H9 (cell line): ENCODE results near the gene PGAM1. TPM values are rescaled to one million over a fixed set of nuclear protein-coding genes. Genes with fewer than 3 reads are reported as not detected.
"Not testable (repeated sequence)": the region's sequence is repeated elsewhere in the genome, so short reads cannot be mapped to it uniquely, and the experiment has no call there.

Experiments
- DNase-seq: peaks from one replicate; pipeline ENCODE4 v3.0.0-alpha.2; 2017
- H2AFZ ChIP-seq: one replicate; pipeline ENCODE4 v1.6.1; 2013; ENCODE audit warnings: mild to moderate bottlenecking, low read length, control low read depth, moderate library complexity
- H2AK5ac ChIP-seq: 2 replicates; pipeline ENCODE4 v1.6.1; 2013; ENCODE audit warnings: low read length, control low read depth, mixed read lengths; ENCODE audit not compliant: insufficient read length
- H2BK120ac ChIP-seq: one replicate; pipeline ENCODE4 v1.6.1; 2013; ENCODE audit warnings: low read depth, mild to moderate bottlenecking, low read length, control low read depth, inconsistent platforms; ENCODE audit not compliant: poor library complexity, severe bottlenecking
- H2BK12ac ChIP-seq: 2 replicates; pipeline ENCODE4 v1.6.1; 2013; ENCODE audit warnings: low read length, control low read depth, mixed read lengths, low read depth; ENCODE audit not compliant: insufficient read length
- H2BK15ac ChIP-seq: 2 replicates; pipeline ENCODE4 v1.6.1; 2013; ENCODE audit warnings: low read depth, low read length, control low read depth
- H2BK20ac ChIP-seq: one replicate; pipeline ENCODE4 v1.6.1; 2013; ENCODE audit warnings: low read depth, mild to moderate bottlenecking, low read length, control low read depth, inconsistent platforms; ENCODE audit not compliant: poor library complexity, severe bottlenecking
- H2BK5ac ChIP-seq: 2 replicates; pipeline ENCODE4 v1.6.1; 2013; ENCODE audit warnings: low read length, control low read depth, mixed read lengths; ENCODE audit not compliant: insufficient read length
- H3K14ac ChIP-seq: 2 replicates; pipeline ENCODE4 v1.6.1; 2013; ENCODE audit warnings: low read length, control low read depth; ENCODE audit not compliant: insufficient read depth
- H3K18ac ChIP-seq: 2 replicates; pipeline ENCODE4 v1.6.1; 2013; ENCODE audit warnings: low read depth, mild to moderate bottlenecking, mixed read lengths, low read length, control low read depth; ENCODE audit not compliant: insufficient read length
- H3K23ac ChIP-seq: 2 replicates; pipeline ENCODE4 v1.6.1; 2013; ENCODE audit warnings: low read length, control low read depth, mixed read lengths, low read depth; ENCODE audit not compliant: insufficient read length
- H3K23me2 ChIP-seq: 2 replicates; pipeline ENCODE4 v1.6.1; 2013; ENCODE audit warnings: low read depth, mild to moderate bottlenecking, mixed read lengths, low read length, control low read depth; ENCODE audit not compliant: insufficient read length, poor library complexity, severe bottlenecking
- H3K27ac ChIP-seq: 2 replicates; pipeline ENCODE4 v1.5.1; 2013; ENCODE audit warnings: low read length, control low read depth, mixed read lengths, low read depth; ENCODE audit not compliant: insufficient read length
- H3K27me3 ChIP-seq: 2 replicates; pipeline ENCODE4 v1.6.1; 2013; ENCODE audit warnings: low read length, control low read depth, inconsistent platforms; ENCODE audit not compliant: insufficient read depth
- H3K4ac ChIP-seq: 2 replicates; pipeline ENCODE4 v1.6.1; 2013; ENCODE audit warnings: low read depth, mild to moderate bottlenecking, control low read depth, inconsistent platforms, low read length, moderate library complexity
- H3K4me1 ChIP-seq: 2 replicates; pipeline ENCODE4 v1.6.1; 2013; ENCODE audit warnings: low read length, control low read depth, inconsistent platforms; ENCODE audit not compliant: insufficient read depth
- H3K4me2 ChIP-seq: 2 replicates; pipeline ENCODE4 v1.6.1; 2013; ENCODE audit warnings: low read length, control low read depth, mixed read lengths; ENCODE audit not compliant: insufficient read length, insufficient read depth
- H3K56ac ChIP-seq: 2 replicates; pipeline ENCODE4 v1.6.1; 2013; ENCODE audit warnings: low read depth, mild to moderate bottlenecking, mixed read lengths, low read length, control low read depth; ENCODE audit not compliant: insufficient read length
- H3K79me1 ChIP-seq: 2 replicates; pipeline ENCODE4 v1.6.1; 2013; ENCODE audit warnings: low read depth, mild to moderate bottlenecking, moderate library complexity, low read length, control low read depth, inconsistent platforms; ENCODE audit not compliant: insufficient read depth, poor library complexity, severe bottlenecking
- H3K79me2 ChIP-seq: 2 replicates; pipeline ENCODE4 v1.6.1; 2013; ENCODE audit warnings: low read length, control low read depth, inconsistent platforms; ENCODE audit not compliant: insufficient read depth
- H3K9ac ChIP-seq: 2 replicates; pipeline ENCODE4 v1.6.1; 2013; ENCODE audit warnings: low read length, control low read depth, mixed read lengths; ENCODE audit not compliant: insufficient read length; ENCODE audit errors: extremely low read depth
- H3K9me3 ChIP-seq: one replicate; pipeline ENCODE4 v1.6.1; 2013; ENCODE audit warnings: low read depth, low read length, inconsistent platforms; ENCODE audit not compliant: control insufficient read depth
- H3T11ph ChIP-seq: one replicate; pipeline ENCODE4 v1.6.1; 2013; ENCODE audit warnings: mild to moderate bottlenecking, low read length, control low read depth, inconsistent platforms
- H4K20me1 ChIP-seq: one replicate; pipeline ENCODE4 v1.6.1; 2013; ENCODE audit not compliant: control insufficient read depth, insufficient read length, insufficient read depth
- H4K5ac ChIP-seq: 2 replicates; pipeline ENCODE4 v1.6.1; 2013; ENCODE audit warnings: low read depth, mild to moderate bottlenecking, mixed read lengths, low read length, control low read depth; ENCODE audit not compliant: insufficient read length
- H4K8ac ChIP-seq: replicated peaks from 2 replicates; pipeline ENCODE4 v1.6.1; 2013; ENCODE audit warnings: low read length, control low read depth, mixed read lengths, low read depth; ENCODE audit not compliant: insufficient read length
- H4K91ac ChIP-seq: 2 replicates; pipeline ENCODE4 v1.6.1; 2013; ENCODE audit warnings: low read depth, mild to moderate bottlenecking, moderate library complexity, mixed read lengths, low read length, control low read depth; ENCODE audit not compliant: insufficient read length
- H3K27ac Mint-ChIP-seq, 3 experiments: 2 replicates in 2 of 3; 3 replicates in 1 of 3; pipeline ENCODE4 v1.8.0; 2020 to 2021; ENCODE audit warnings: mixed read lengths in 3 of 3, mild to moderate bottlenecking in 1 of 3, moderate library complexity in 1 of 3
- H3K27me3 Mint-ChIP-seq: 2 replicates; pipeline ENCODE4 v1.8.0; 2021; ENCODE audit warnings: low read depth, mild to moderate bottlenecking, moderate library complexity, mixed read lengths
- H3K36me3 Mint-ChIP-seq, 3 experiments: 2 replicates in 2 of 3; 3 replicates in 1 of 3; pipeline ENCODE4 v1.8.0; 2020 to 2021; ENCODE audit warnings: low read depth in 3 of 3, mixed read lengths in 3 of 3; ENCODE audit not compliant: insufficient read depth in 1 of 3
- H3K4me1 Mint-ChIP-seq, 2 experiments: 2 replicates each; pipeline ENCODE4 v1.8.0; 2020; ENCODE audit warnings: mixed read lengths in 2 of 2
- H3K4me3 Mint-ChIP-seq, 2 experiments: 2 replicates in 1 of 2; 3 replicates in 1 of 2; pipeline ENCODE4 v1.8.0; 2020 to 2021; ENCODE audit warnings: mild to moderate bottlenecking in 2 of 2, mixed read lengths in 2 of 2, moderate library complexity in 1 of 2
- H3K9me3 Mint-ChIP-seq, 2 experiments: 2 replicates in 1 of 2; 3 replicates in 1 of 2; pipeline ENCODE4 v1.8.0; 2020; ENCODE audit warnings: mild to moderate bottlenecking in 2 of 2, mixed read lengths in 2 of 2, moderate library complexity in 1 of 2
- WGBS: extraction: QIAGEN DNeasy Blood & Tissue Kit; methylation state at CpG from one replicate; pipeline ENCODE4 v1.1.7; 2013; ENCODE audit warnings: missing lambda C conversion rate, low lambda C conversion rate, mixed read lengths; ENCODE audit not compliant: insufficient read length; ENCODE audit errors: extremely low coverage; 5-methylcytosine and 5-hydroxymethylcytosine counted together
- total RNA-seq: library from RNA; stranded (reverse); gene quantifications from 2 replicates; pipeline ENCODE4 v1.2.1, GENCODE V29; 2021
- TF ChIP-seq, protein P1 (sequence below): fragments of 200-600 bp; sonication (generic); conservative IDR thresholded peaks from 3 replicates; pipeline ENCODE4 v1.8.0; 2021; ENCODE audit warnings: antibody characterized with exemption, mild to moderate bottlenecking

PGAM1 gene
- total RNA-seq, 1 experiment from 2014 or later, result 932 TPM

DNA sequence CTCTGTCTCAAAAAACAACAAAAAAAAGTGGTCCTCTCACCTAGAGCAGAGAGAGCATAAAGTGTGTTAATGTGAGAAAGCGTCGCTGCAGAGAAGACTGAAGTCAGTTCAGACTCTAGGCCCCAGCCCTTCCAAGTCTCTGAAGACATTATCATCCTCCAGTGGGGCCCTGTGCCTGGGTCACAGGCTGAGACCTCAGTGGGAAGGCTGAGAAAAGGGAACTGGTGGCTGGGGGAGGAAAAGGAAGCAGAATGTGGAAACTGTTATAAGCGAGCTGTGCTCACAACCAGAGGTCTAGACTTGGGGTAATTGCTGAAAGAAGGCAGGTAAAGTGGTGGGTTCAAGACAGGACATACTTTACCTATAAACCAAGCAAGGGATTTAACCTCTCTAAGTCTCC, 19.9 kb upstream of the PGAM1 start:
- Histone ChIP-seq H2BK120ac (no peak overlapping the region), H2BK15ac (no peak overlapping the region), H3K79me1 (no peaks in the 10 kb centered on the region), H3K56ac (no peak overlapping the region), H3K9me3 (no peaks in the 10 kb centered on the region), H4K20me1 (no peaks in the 10 kb centered on the region), H3K4ac (no peak overlapping the region), H2AFZ (no peak overlapping the region), H3K27ac (no peak overlapping the region), H3K23me2 (peaks cover 3% of the 10 kb centered on the region), H3K4me1 (no peaks in the 10 kb centered on the region), H4K91ac (no peak overlapping the region), H2BK5ac (no peak overlapping the region), H3K27me3 (no peaks in the 10 kb centered on the region), H2AK5ac (no peak overlapping the region), H3K18ac (no peak overlapping the region), H3K23ac (no peak overlapping the region), H2BK12ac (no peak overlapping the region), H3K79me2 (no peaks in the 10 kb centered on the region), H3K4me2 (no peak overlapping the region), H4K5ac (no peak overlapping the region), H3T11ph (no peak overlapping the region), H2BK20ac (no peak overlapping the region), H3K14ac (no peak overlapping the region), H4K8ac (no peak overlapping the region), H3K9ac (no peak overlapping the region)
- no peaks in the 10 kb centered on the region for H3K36me3 Mint-ChIP-seq
- no peak overlapping the region for H3K4me3 Mint-ChIP-seq
- peak overlapping the region in 1 of 3 experiments; percentile 35; a peak in 2 of 7 replicates for H3K27ac Mint-ChIP-seq
- TF ChIP-seq, protein P1, sequence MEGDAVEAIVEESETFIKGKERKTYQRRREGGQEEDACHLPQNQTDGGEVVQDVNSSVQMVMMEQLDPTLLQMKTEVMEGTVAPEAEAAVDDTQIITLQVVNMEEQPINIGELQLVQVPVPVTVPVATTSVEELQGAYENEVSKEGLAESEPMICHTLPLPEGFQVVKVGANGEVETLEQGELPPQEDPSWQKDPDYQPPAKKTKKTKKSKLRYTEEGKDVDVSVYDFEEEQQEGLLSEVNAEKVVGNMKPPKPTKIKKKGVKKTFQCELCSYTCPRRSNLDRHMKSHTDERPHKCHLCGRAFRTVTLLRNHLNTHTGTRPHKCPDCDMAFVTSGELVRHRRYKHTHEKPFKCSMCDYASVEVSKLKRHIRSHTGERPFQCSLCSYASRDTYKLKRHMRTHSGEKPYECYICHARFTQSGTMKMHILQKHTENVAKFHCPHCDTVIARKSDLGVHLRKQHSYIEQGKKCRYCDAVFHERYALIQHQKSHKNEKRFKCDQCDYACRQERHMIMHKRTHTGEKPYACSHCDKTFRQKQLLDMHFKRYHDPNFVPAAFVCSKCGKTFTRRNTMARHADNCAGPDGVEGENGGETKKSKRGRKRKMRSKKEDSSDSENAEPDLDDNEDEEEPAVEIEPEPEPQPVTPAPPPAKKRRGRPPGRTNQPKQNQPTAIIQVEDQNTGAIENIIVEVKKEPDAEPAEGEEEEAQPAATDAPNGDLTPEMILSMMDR, result no peak
- H3K27me3 Mint-ChIP-seq, result no peaks in the 10 kb centered on the region
- H3K9me3 Mint-ChIP-seq, result no peaks in the 10 kb centered on the region
- DNase-seq, result no peak
- no CpG with 5 or more reads among the region's 3 CpGs for WGBS
- H3K4me1 Mint-ChIP-seq, result peaks cover 2 to 5% of the 10 kb centered on the region in 2 experiments; a peak in 3 of 4 replicates

GRCh38 chr10:97406483-97406882, 19.5 kb upstream of the PGAM1 start:
- H3K9me3 Mint-ChIP-seq, H4K8ac ChIP-seq, H3K4me1 Mint-ChIP-seq, DNase-seq, H3K79me2 ChIP-seq, H3K56ac ChIP-seq, H3K9ac ChIP-seq, H4K20me1 ChIP-seq, H3K9me3 ChIP-seq, H3K23me2 ChIP-seq, H2BK120ac ChIP-seq, H3K27me3 Mint-ChIP-seq, H2AK5ac ChIP-seq, H2BK12ac ChIP-seq, H3K27ac ChIP-seq, H3K18ac ChIP-seq, H4K5ac ChIP-seq, H3K36me3 Mint-ChIP-seq, H2BK20ac ChIP-seq, H3K4me2 ChIP-seq, H3K27ac Mint-ChIP-seq, H2BK15ac ChIP-seq, H3K4me3 Mint-ChIP-seq, H4K91ac ChIP-seq, H3K14ac ChIP-seq, H2BK5ac ChIP-seq, H3K27me3 ChIP-seq, H2AFZ ChIP-seq, H3T11ph ChIP-seq, H3K4ac ChIP-seq, H3K4me1 ChIP-seq, H3K23ac ChIP-seq, H3K79me1 ChIP-seq: not testable (repeated sequence)
- no CpG with 5 or more reads among the region's 7 CpGs for WGBS
